Endometrial microvascular endothelial cells (primary cell): Measurements from ENCODE around the gene NUB1. TPM values are rescaled to one million over a fixed set of nuclear protein-coding genes. Genes with fewer than 3 reads are reported as not detected.

Experiments
- in situ Hi-C: cut with HindIII; loops from 2 replicates; pipeline ENCODE4 v1.10.0; 2017; ENCODE audit warnings: low sequenced_read_pairs, low pct_unique_long_range_greater_than_20kb; ENCODE audit errors: inconsistent ontology term
- total RNA-seq: library from RNA; depleted of rRNA; stranded (reverse); fragments of >200 nt; gene quantifications from one replicate; pipeline ENCODE4 v1.2.3, GENCODE V29; 2015; ENCODE audit errors: inconsistent ontology term

NUB1 gene
- total RNA-seq, 1 donor from 2014 or later = 30.9 TPM

GRCh38 chr7:151340794-151341356, 737 bp upstream of the NUB1 start:
- in situ Hi-C loops = no loop called here

- in situ Hi-C loops = no loop called here
Measured at GRCh38 chr7:151342102-151342646, 562 bp downstream of the NUB1 start.

GRCh38 chr7:151342811-151343210, 1.2 kb downstream of the NUB1 start:
- in situ Hi-C loops = no loop called here

- in situ Hi-C loops = no loop called here
Measured at GRCh38 chr7:151343516-151343915, 1.9 kb downstream of the NUB1 start.

GRCh38 chr7:151345576-151346469, 4.2 kb downstream of the NUB1 start:
- in situ Hi-C loops = no loop called here

GRCh38 chr7:151346470-151346769, 4.8 kb downstream of the NUB1 start:
- in situ Hi-C loops = no loop called here

GRCh38 chr7:151347200-151347599, 5.6 kb downstream of the NUB1 start:
- in situ Hi-C loops = no loop called here

- in situ Hi-C loops = no loop called here
Measured at GRCh38 chr7:151348970-151349369, 7.4 kb downstream of the NUB1 start.

- in situ Hi-C loops = no loop called here
Measured at GRCh38 chr7:151349507-151349853, 7.9 kb downstream of the NUB1 start.

GRCh38 chr7:151351027-151351426, 9.4 kb downstream of the NUB1 start:
- in situ Hi-C loops = no loop called here

GRCh38 chr7:151351967-151352366, 10.4 kb downstream of the NUB1 start:
- in situ Hi-C loops = no loop called here

- in situ Hi-C loops = no loop called here
Measured at GRCh38 chr7:151352512-151352911, 10.9 kb downstream of the NUB1 start.

- in situ Hi-C loops = no loop called here
Measured at GRCh38 chr7:151361193-151361959, 19.8 kb downstream of the NUB1 start.

GRCh38 chr7:151363182-151363581, 21.6 kb downstream of the NUB1 start:
- in situ Hi-C loops = no loop called here

- in situ Hi-C loops = loop anchor here (5.0 kb wide), 1 partner anchor 76 kb away; the partner anchor contains the start of gene CRYGN
Measured at GRCh38 chr7:151366166-151366879, 24.7 kb downstream of the NUB1 start.

GRCh38 chr7:151366880-151367222, 25.2 kb downstream of the NUB1 start:
- in situ Hi-C loops = loop anchor here (5.0 kb wide), 1 partner anchor 75 kb away; the partner anchor contains the start of gene CRYGN

- in situ Hi-C loops = loop anchor here (5.0 kb wide), 1 partner anchor 75 kb away; the partner anchor contains the start of gene CRYGN
Measured at GRCh38 chr7:151367284-151367683, 25.7 kb downstream of the NUB1 start.

- in situ Hi-C loops = loop anchor here (5.0 kb wide), 1 partner anchor 74 kb away; the partner anchor contains the start of gene CRYGN
Measured at GRCh38 chr7:151368136-151368571, 26.5 kb downstream of the NUB1 start.

GRCh38 chr7:151371266-151371665, 29.7 kb downstream of the NUB1 start:
- in situ Hi-C loops = no loop called here
